SK-N-SH treated with all-trans-retinoic acid at 6 μM for 48 hours (cell line): ENCODE measurements around the gene SVIL.
"Not testable (repeated sequence)": the region's sequence is repeated elsewhere in the genome, so short reads cannot be mapped to it uniquely, and the experiment has no call there.

Source experiments
- ARNTL ChIP-seq: fragments of 450-650 bp; formaldehyde crosslinking; IDR thresholded peaks from 2 replicates; pipeline ENCODE4 v1.5.0; 2020; ENCODE audit warnings: low read depth, mild to moderate bottlenecking, moderate library complexity, borderline replicate concordance
- CSDC2 ChIP-seq: fragments of 250-450 bp; sonication (Bioruptor Pico); IDR thresholded peaks from 2 replicates; pipeline ENCODE4 v1.5.0; 2020; ENCODE audit warnings: mild to moderate bottlenecking, moderate library complexity
- CSRNP3 ChIP-seq: fragments of 250-450 bp; sonication (Bioruptor Pico); IDR thresholded peaks from 2 replicates; pipeline ENCODE4 v1.5.1; 2021; ENCODE audit warnings: mild to moderate bottlenecking, moderate library complexity
- GLIS3 ChIP-seq: fragments of 250-450 bp; sonication (Bioruptor Pico); IDR thresholded peaks from 2 replicates; pipeline ENCODE4 v1.5.0; 2020; ENCODE audit warnings: mild to moderate bottlenecking, moderate library complexity
- RARB ChIP-seq: fragments of 250-450 bp; sonication (Bioruptor Pico); IDR thresholded peaks from 2 replicates; pipeline ENCODE4 v1.8.0; 2021; ENCODE audit warnings: mild to moderate bottlenecking, moderate library complexity
- TOX ChIP-seq: fragments of 250-450 bp; sonication (Bioruptor Pico); IDR thresholded peaks from 2 replicates; pipeline ENCODE4 v1.8.0; 2021; ENCODE audit warnings: mild to moderate bottlenecking, moderate library complexity, borderline replicate concordance
- ZFP3 ChIP-seq: fragments of 250-450 bp; sonication (Bioruptor Pico); IDR thresholded peaks from 2 replicates; pipeline ENCODE4 v1.5.0; 2020; ENCODE audit warnings: mild to moderate bottlenecking, moderate library complexity
- ZNF565 ChIP-seq: fragments of 450-650 bp; formaldehyde crosslinking; conservative IDR thresholded peaks from 2 replicates; pipeline ENCODE4 v1.5.0; 2020; ENCODE audit warnings: low read depth, mild to moderate bottlenecking, moderate library complexity
- ZNF8 ChIP-seq: fragments of 450-650 bp; formaldehyde crosslinking; IDR thresholded peaks from 2 replicates; pipeline ENCODE4 v1.5.0; 2020; ENCODE audit warnings: mild to moderate bottlenecking, moderate library complexity
- TF ChIP-seq, protein P1 (sequence below): fragments of 250-450 bp; sonication (Bioruptor Pico); IDR thresholded peaks from 2 replicates; pipeline ENCODE4 v1.5.0; 2020; ENCODE audit warnings: mild to moderate bottlenecking, moderate library complexity
- TF ChIP-seq, protein P2 (sequence below): fragments of 250-450 bp; sonication (Bioruptor Pico); IDR thresholded peaks from 2 replicates; pipeline ENCODE4 v1.5.1; 2020; ENCODE audit warnings: low read depth, mild to moderate bottlenecking, moderate library complexity

DNA sequence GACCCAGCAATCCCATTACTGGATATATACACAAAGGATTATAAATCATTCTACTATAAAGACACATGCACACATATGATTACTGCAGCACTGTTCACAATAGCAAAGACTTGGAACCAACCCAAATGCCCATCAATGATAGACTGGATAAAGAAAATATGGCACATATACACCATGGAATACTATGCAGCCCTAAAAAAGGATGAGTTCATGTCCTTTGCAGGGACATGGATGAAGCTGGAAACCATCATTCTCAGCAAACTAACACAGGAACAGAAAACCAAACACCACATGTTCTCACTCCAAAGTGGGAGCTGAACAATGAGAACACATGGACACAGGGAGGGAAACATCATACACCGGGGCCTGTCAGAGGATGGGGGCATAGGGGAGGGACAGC lies 20.5 kb downstream of the SVIL start:
- TF ChIP-seq GLIS3 (CRISPR knock-in tag); ZFP3 (CRISPR knock-in tag); TOX (CRISPR knock-in tag); CSDC2 (CRISPR knock-in tag); ZNF565 (CRISPR knock-in tag); CSRNP3; ZNF8; ARNTL (CRISPR knock-in tag); RARB: not testable (repeated sequence)
- TF ChIP-seq, protein P1, sequence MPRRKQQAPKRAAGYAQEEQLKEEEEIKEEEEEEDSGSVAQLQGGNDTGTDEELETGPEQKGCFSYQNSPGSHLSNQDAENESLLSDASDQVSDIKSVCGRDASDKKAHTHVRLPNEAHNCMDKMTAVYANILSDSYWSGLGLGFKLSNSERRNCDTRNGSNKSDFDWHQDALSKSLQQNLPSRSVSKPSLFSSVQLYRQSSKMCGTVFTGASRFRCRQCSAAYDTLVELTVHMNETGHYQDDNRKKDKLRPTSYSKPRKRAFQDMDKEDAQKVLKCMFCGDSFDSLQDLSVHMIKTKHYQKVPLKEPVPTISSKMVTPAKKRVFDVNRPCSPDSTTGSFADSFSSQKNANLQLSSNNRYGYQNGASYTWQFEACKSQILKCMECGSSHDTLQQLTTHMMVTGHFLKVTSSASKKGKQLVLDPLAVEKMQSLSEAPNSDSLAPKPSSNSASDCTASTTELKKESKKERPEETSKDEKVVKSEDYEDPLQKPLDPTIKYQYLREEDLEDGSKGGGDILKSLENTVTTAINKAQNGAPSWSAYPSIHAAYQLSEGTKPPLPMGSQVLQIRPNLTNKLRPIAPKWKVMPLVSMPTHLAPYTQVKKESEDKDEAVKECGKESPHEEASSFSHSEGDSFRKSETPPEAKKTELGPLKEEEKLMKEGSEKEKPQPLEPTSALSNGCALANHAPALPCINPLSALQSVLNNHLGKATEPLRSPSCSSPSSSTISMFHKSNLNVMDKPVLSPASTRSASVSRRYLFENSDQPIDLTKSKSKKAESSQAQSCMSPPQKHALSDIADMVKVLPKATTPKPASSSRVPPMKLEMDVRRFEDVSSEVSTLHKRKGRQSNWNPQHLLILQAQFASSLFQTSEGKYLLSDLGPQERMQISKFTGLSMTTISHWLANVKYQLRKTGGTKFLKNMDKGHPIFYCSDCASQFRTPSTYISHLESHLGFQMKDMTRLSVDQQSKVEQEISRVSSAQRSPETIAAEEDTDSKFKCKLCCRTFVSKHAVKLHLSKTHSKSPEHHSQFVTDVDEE (CRISPR knock-in tag) = not testable (repeated sequence)
- TF ChIP-seq, protein P2, sequence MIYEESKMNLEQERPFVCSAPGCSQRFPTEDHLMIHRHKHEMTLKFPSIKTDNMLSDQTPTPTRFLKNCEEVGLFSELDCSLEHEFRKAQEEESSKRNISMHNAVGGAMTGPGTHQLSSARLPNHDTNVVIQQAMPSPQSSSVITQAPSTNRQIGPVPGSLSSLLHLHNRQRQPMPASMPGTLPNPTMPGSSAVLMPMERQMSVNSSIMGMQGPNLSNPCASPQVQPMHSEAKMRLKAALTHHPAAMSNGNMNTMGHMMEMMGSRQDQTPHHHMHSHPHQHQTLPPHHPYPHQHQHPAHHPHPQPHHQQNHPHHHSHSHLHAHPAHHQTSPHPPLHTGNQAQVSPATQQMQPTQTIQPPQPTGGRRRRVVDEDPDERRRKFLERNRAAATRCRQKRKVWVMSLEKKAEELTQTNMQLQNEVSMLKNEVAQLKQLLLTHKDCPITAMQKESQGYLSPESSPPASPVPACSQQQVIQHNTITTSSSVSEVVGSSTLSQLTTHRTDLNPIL = not testable (repeated sequence)
